GM13976 (cell line): ENCODE results near the gene STX16.

Experiments
- DNase-seq: peaks from one replicate; pipeline ENCODE4 v3.0.0; 2012; ENCODE audit warnings: low spot score
- CTCF ChIP-seq: IDR thresholded peaks from 2 replicates; pipeline ENCODE4 v1.5.1; 2012; ENCODE audit warnings: borderline replicate concordance, mild to moderate bottlenecking; ENCODE audit not compliant: insufficient read depth; ENCODE audit errors: extremely low read depth, missing control alignments, control extremely low read depth
- in situ Hi-C: fragments of 300-500 bp; cut with MboI; formaldehyde crosslinking; loops from one replicate; pipeline ENCODE4 v1.12.0; 2022; ENCODE audit warnings: low sequenced_read_pairs, mixed read lengths, inconsistent platforms; ENCODE audit not compliant: unreplicated experiment

Gene STX16

GRCh38 chr20:58699623-58700107 lies 48.6 kb downstream of the STX16 start:
- DNase-seq = no peak
- in situ Hi-C loops = no loop called here
- TF ChIP-seq CTCF = no peak

- TF ChIP-seq CTCF = no peak
- in situ Hi-C loops = no loop called here
- no peak for DNase-seq
Measured at GRCh38 chr20:58700121-58700821, 49.2 kb downstream of the STX16 start.

- in situ Hi-C loops = no loop called here
Measured at GRCh38 chr20:58700823-58701222, 49.7 kb downstream of the STX16 start.

GRCh38 chr20:58701431-58702160 lies 50.5 kb downstream of the STX16 start:
- in situ Hi-C loops = no loop called here
- no peak for DNase-seq
- TF ChIP-seq CTCF = no peak

More at GRCh38 chr20:58700823-58701222, 49.7 kb downstream of the STX16 start:
- no peak for TF ChIP-seq CTCF
- no peak for DNase-seq

- DNase-seq = no peak
- TF ChIP-seq CTCF = no peak
- in situ Hi-C loops = no loop called here
Measured at GRCh38 chr20:58702161-58702510, 51.1 kb downstream of the STX16 start.

- TF ChIP-seq CTCF = no peak
- no peak for DNase-seq
- in situ Hi-C loops = no loop called here
Measured at GRCh38 chr20:58702859-58703648, 52.0 kb downstream of the STX16 start.
